ENCODE results near the gene SMC6.

Gene SMC6

GRCh38 chr2:17754773-17755425, 1.3 kb upstream of the SMC6 start:
- peak overlapping the region; percentile 64 for H3K4me3 ChIP-seq (ENCODE audit: low read depth, low read length)
- no peak for TF ChIP-seq CTCF (IDR thresholded peaks at IDR 0.05; ENCODE audit: borderline replicate concordance, insufficient read depth, low read depth, low read length)

GRCh38 chr2:17752892-17753802, 463 bp downstream of the SMC6 start:
- peak overlapping the region; percentile 64 for H3K4me3 ChIP-seq (ENCODE audit: low read depth, low read length)
- no peak for TF ChIP-seq CTCF (IDR thresholded peaks at IDR 0.05; ENCODE audit: borderline replicate concordance, insufficient read depth, low read depth, low read length)

DNA sequence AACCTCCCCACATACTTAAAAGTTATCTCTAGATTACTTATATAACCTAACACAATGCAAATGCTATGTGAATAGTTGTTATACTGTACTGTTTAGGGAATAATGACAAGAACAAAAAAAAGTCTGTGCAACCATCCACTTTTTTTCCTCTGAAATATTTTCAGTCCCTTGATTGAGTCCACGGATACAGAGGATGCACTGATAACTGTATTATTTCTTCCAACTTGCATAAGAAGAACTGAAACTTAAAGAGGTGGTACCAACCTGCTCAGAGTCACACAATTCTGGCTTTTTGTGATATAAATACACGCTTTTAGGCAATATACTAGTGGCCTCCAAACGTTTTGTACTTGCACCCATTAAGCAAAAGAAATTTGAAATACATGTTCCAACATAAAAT, 1.4 kb downstream of the SMC6 start:
- TF ChIP-seq CTCF (IDR thresholded peaks at IDR 0.05; ENCODE audit: borderline replicate concordance, insufficient read depth, low read depth, low read length), result no peak
- H3K4me3 ChIP-seq (ENCODE audit: low read depth, low read length), result peak overlapping the region; percentile 64

GRCh38 chr2:17749753-17750438, 3.7 kb downstream of the SMC6 start:
- no peak for TF ChIP-seq CTCF (IDR thresholded peaks at IDR 0.05; ENCODE audit: borderline replicate concordance, insufficient read depth, low read depth, low read length)
- H3K4me3 ChIP-seq (ENCODE audit: low read depth, low read length), result no peak overlapping the region

DNA sequence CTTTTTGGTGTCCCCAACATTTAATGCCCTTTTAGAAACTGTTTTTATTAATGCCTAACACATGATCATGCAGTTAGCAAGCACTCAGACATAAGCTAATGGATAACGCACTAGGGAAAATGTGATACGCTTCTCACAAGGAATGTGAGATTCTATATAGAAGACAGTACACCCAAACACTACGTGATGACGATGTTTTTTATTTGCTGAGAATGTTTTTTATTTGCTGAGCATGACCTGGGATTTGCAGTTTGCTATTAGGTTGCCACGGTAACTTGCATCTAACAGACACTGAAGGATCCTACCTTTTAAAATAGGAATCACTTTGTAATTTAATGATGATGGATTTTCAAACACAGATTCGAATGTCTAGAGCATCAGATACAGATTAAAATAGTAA, 4.9 kb downstream of the SMC6 start:
- H3K4me3 ChIP-seq (ENCODE audit: low read depth, low read length), result no peak overlapping the region
- no peak for TF ChIP-seq CTCF (IDR thresholded peaks at IDR 0.05; ENCODE audit: borderline replicate concordance, insufficient read depth, low read depth, low read length)

GRCh38 chr2:17747684-17748452, 5.7 kb downstream of the SMC6 start:
- no peak for TF ChIP-seq CTCF (IDR thresholded peaks at IDR 0.05; ENCODE audit: borderline replicate concordance, insufficient read depth, low read depth, low read length)
- H3K4me3 ChIP-seq (ENCODE audit: low read depth, low read length), result no peak overlapping the region
